HEK293 (cell line): ENCODE measurements around the gene DPY30.

Experiments used
- CTCF ChIA-PET: fragments of 350-600 bp; formaldehyde crosslinking; extraction: SDS; loops from one replicate; lab custom pipeline; 2021; ENCODE audit warnings: antibody characterized with exemption; lab: Yijun Ruan, JAX
- POLR2A ChIA-PET: fragments of 300-600 bp; formaldehyde crosslinking; extraction: SDS; loops from one replicate; lab custom pipeline; 2020; ENCODE audit warnings: antibody characterized with exemption, inconsistent platforms; lab: Yijun Ruan, JAX
- H3K27ac ChIP-seq: fragments of 200-500 bp; sonication (Bioruptor generic); 2 replicates; pipeline ENCODE4 v1.5.1; 2014; ENCODE audit warnings: low read depth, low read length, control low read depth, inconsistent platforms; ENCODE audit errors: extremely low read depth
- H3K36me3 ChIP-seq, 2 experiments: fragments of 200-500 bp in 1 of 2; sonication (Bioruptor generic) in 1 of 2; 1 replicate in 1 of 2; 2 replicates in 1 of 2; pipeline ENCODE4 v1.5.1; 2014 to 2017; ENCODE audit warnings: inconsistent platforms in 2 of 2, low read length in 2 of 2; ENCODE audit not compliant: control insufficient read depth in 2 of 2, insufficient read depth in 1 of 2
- H3K4me1 ChIP-seq: fragments of 200-500 bp; sonication (Bioruptor generic); 2 replicates; pipeline ENCODE4 v1.5.1; 2014; ENCODE audit warnings: mild to moderate bottlenecking, low read length, inconsistent platforms; ENCODE audit not compliant: control insufficient read depth, insufficient read depth
- H3K4me3 ChIP-seq: 2 replicates; pipeline ENCODE4 v1.5.1; 2011; ENCODE audit warnings: low read depth, mild to moderate bottlenecking, control low read depth, low read length, moderate library complexity
- H3K9me3 ChIP-seq: fragments of 200-500 bp; sonication (Bioruptor generic); 2 replicates; pipeline ENCODE4 v1.5.1; 2014; ENCODE audit warnings: low read depth, low read length, inconsistent platforms; ENCODE audit not compliant: control insufficient read depth, insufficient read depth
- ATF2 ChIP-seq: fragments of 450-650 bp; formaldehyde crosslinking; IDR thresholded peaks from 2 replicates; pipeline ENCODE4 v1.5.1; 2016; ENCODE audit warnings: missing biosample characterization, missing genetic modification characterization, low read depth
- BCL11A ChIP-seq: fragments of 450-650 bp; formaldehyde crosslinking; IDR thresholded peaks from 2 replicates; pipeline ENCODE4 v1.5.1; 2016; ENCODE audit warnings: low read depth, missing biosample characterization, missing genetic modification characterization
- FEZF1 ChIP-seq: fragments of 450-650 bp; formaldehyde crosslinking; IDR thresholded peaks from 2 replicates; pipeline ENCODE4 v1.5.1; 2016; ENCODE audit warnings: missing biosample characterization, missing genetic modification characterization
- HIC1 ChIP-seq: fragments of 450-650 bp; formaldehyde crosslinking; IDR thresholded peaks from 2 replicates; pipeline ENCODE4 v1.5.1; 2016; ENCODE audit warnings: missing biosample characterization, missing genetic modification characterization
- MZF1 ChIP-seq: fragments of 450-650 bp; formaldehyde crosslinking; IDR thresholded peaks from 2 replicates; pipeline ENCODE4 v1.5.1; 2017; ENCODE audit warnings: missing biosample characterization, missing genetic modification characterization, borderline replicate concordance
- RBAK ChIP-seq: fragments of 450-650 bp; formaldehyde crosslinking; IDR thresholded peaks from 2 replicates; pipeline ENCODE4 v1.5.1; 2016; ENCODE audit warnings: missing biosample characterization, missing genetic modification characterization
- SETDB1 ChIP-seq: IDR thresholded peaks from one replicate; pipeline ENCODE4 v1.6.1; 2017; ENCODE audit warnings: mild to moderate bottlenecking, low read length, moderate library complexity, mixed read lengths; ENCODE audit not compliant: insufficient read length
- SP2 ChIP-seq: fragments of 450-650 bp; formaldehyde crosslinking; IDR thresholded peaks from 2 replicates; pipeline ENCODE4 v1.5.1; 2016; ENCODE audit warnings: missing biosample characterization, missing genetic modification characterization
- ZBTB11 ChIP-seq: fragments of 450-650 bp; formaldehyde crosslinking; conservative IDR thresholded peaks from 2 replicates; pipeline ENCODE4 v1.5.1; 2016; ENCODE audit warnings: low read depth, missing biosample characterization, missing genetic modification characterization
- ZBTB7A ChIP-seq: fragments of 450-650 bp; formaldehyde crosslinking; IDR thresholded peaks from 2 replicates; pipeline ENCODE4 v1.5.1; 2016; ENCODE audit warnings: low read depth, missing biosample characterization, missing genetic modification characterization
- ZNF10 ChIP-seq: fragments of 450-650 bp; formaldehyde crosslinking; IDR thresholded peaks from 2 replicates; pipeline ENCODE4 v1.5.1; 2017; ENCODE audit warnings: missing biosample characterization, missing genetic modification characterization
- ZNF114 ChIP-seq: fragments of 450-650 bp; formaldehyde crosslinking; IDR thresholded peaks from 2 replicates; pipeline ENCODE4 v1.5.0; 2017; ENCODE audit warnings: missing biosample characterization, missing genetic modification characterization
- ZNF155 ChIP-seq: fragments of 450-650 bp; formaldehyde crosslinking; IDR thresholded peaks from 2 replicates; pipeline ENCODE4 v1.5.1; 2016; ENCODE audit warnings: missing biosample characterization, missing genetic modification characterization
- ZNF184 ChIP-seq: fragments of 450-650 bp; IDR thresholded peaks from 2 replicates; pipeline ENCODE4 v1.5.1; 2018; ENCODE audit warnings: missing biosample characterization, mild to moderate bottlenecking, missing genetic modification characterization
- ZNF426 ChIP-seq: fragments of 450-650 bp; formaldehyde crosslinking; IDR thresholded peaks from 2 replicates; pipeline ENCODE4 v1.5.1; 2017; ENCODE audit warnings: missing biosample characterization, missing genetic modification characterization, mild to moderate bottlenecking, inconsistent platforms, moderate library complexity
- ZNF555 ChIP-seq: fragments of 450-650 bp; formaldehyde crosslinking; conservative IDR thresholded peaks from 2 replicates; pipeline ENCODE4 v1.5.1; 2017; ENCODE audit warnings: missing biosample characterization, mild to moderate bottlenecking, missing genetic modification characterization, inconsistent platforms
- ZNF623 ChIP-seq: fragments of 450-650 bp; formaldehyde crosslinking; IDR thresholded peaks from 2 replicates; pipeline ENCODE4 v1.5.1; 2016; ENCODE audit warnings: missing biosample characterization, missing genetic modification characterization
- ZNF629 ChIP-seq: fragments of 450-650 bp; formaldehyde crosslinking; IDR thresholded peaks from 2 replicates; pipeline ENCODE4 v1.5.1; 2017; ENCODE audit warnings: missing biosample characterization, missing genetic modification characterization
- ZNF645 ChIP-seq: fragments of 450-650 bp; formaldehyde crosslinking; IDR thresholded peaks from 2 replicates; pipeline ENCODE4; 2016; ENCODE audit warnings: missing biosample characterization, missing genetic modification characterization
- ZNF670 ChIP-seq: fragments of 450-650 bp; formaldehyde crosslinking; IDR thresholded peaks from 2 replicates; pipeline ENCODE4 v1.5.1; 2016; ENCODE audit warnings: missing biosample characterization, missing genetic modification characterization, low read depth
- ZNF747 ChIP-seq: fragments of 450-650 bp; formaldehyde crosslinking; IDR thresholded peaks from 2 replicates; pipeline ENCODE4 v1.5.1; 2016; ENCODE audit warnings: missing biosample characterization, missing genetic modification characterization
- ZNF792 ChIP-seq: fragments of 450-650 bp; formaldehyde crosslinking; IDR thresholded peaks from 2 replicates; pipeline ENCODE4 v1.5.1; 2016; ENCODE audit warnings: missing biosample characterization, missing genetic modification characterization
- ZNF830 ChIP-seq: fragments of 450-650 bp; IDR thresholded peaks from 2 replicates; pipeline ENCODE4 v1.5.0; 2018; ENCODE audit warnings: missing biosample characterization, missing genetic modification characterization, low read depth, mild to moderate bottlenecking, moderate library complexity
- ZSCAN23 ChIP-seq: fragments of 450-650 bp; formaldehyde crosslinking; IDR thresholded peaks from 2 replicates; pipeline ENCODE4 v1.5.1; 2016; ENCODE audit warnings: missing biosample characterization, missing genetic modification characterization
- ZSCAN4 ChIP-seq: fragments of 450-650 bp; formaldehyde crosslinking; IDR thresholded peaks from 2 replicates; pipeline ENCODE4 v1.5.1; 2017; ENCODE audit warnings: missing biosample characterization, missing genetic modification characterization

Gene DPY30

GRCh38 chr2:32064021-32064601 is 24.5 kb upstream of the DPY30 start:
- Histone ChIP-seq H3K36me3 (no peaks in the 10 kb centered on the region; a peak in 1 of 3 replicates), H3K9me3 (no peaks in the 10 kb centered on the region), H3K4me1 (no peaks in the 10 kb centered on the region; the same call in 1 of the 2 replicates), H3K4me3 (peak overlapping the region; percentile 89), H3K27ac (peak overlapping the region; percentile 81)
- no peak for TF ChIP-seq ZNF426 (tag by site-specific recombination)
- TF ChIP-seq ZNF670 (tag by site-specific recombination): no peak
- no peak for TF ChIP-seq ZSCAN23 (tag by site-specific recombination)
- no peak for TF ChIP-seq ZNF792 (tag by site-specific recombination)
- no peak for TF ChIP-seq SETDB1
- TF ChIP-seq ZNF830 (tag by site-specific recombination): no peak
- no peak for TF ChIP-seq ZNF623 (tag by site-specific recombination)
- TF ChIP-seq ZNF114 (tag by site-specific recombination): no peak
- no peak for TF ChIP-seq ZBTB11 (tag by site-specific recombination)
- no peak for TF ChIP-seq ZNF184 (tag by site-specific recombination)
- no peak for TF ChIP-seq BCL11A
- TF ChIP-seq MZF1 (tag by site-specific recombination): no peak
- no peak for TF ChIP-seq ATF2 (tag by site-specific recombination)
- no peak for TF ChIP-seq ZSCAN4 (tag by site-specific recombination)
- TF ChIP-seq ZNF555: no peak
- TF ChIP-seq ZNF747: no peak
- no peak for TF ChIP-seq ZNF155 (tag by site-specific recombination)
- TF ChIP-seq ZNF10 (tag by site-specific recombination): no peak
- POLR2A ChIA-PET: interaction anchor here (1.0 to 3.8 kb wide), 7 partner anchors 7 to 102 kb away, joined by 3 to 104 read pairs (median 7); partner anchors contain the start of genes DPY30, MEMO1 and SLC30A6
- CTCF ChIA-PET: interaction anchor here (0.6 to 1.7 kb wide), 3 partner anchors 10 to 98 kb away, joined by 3 to 5 read pairs (median 4); no protein-coding TSS in a partner anchor

- Histone ChIP-seq H3K9me3 (no peaks in the 10 kb centered on the region), H3K36me3 (no peaks in the 10 kb centered on the region; a peak in 1 of 3 replicates), H3K27ac (peak within 1 kb of the TSS; percentile 81), H3K4me1 (no peaks in the 10 kb centered on the region; the same call in 1 of the 2 replicates), H3K4me3 (peak within 1 kb of the TSS; percentile 89)
- CTCF ChIA-PET: interaction anchor here (0.6 to 1.7 kb wide), 4 partner anchors 11 to 50 kb away, joined by 3 to 5 read pairs (median 4); no protein-coding TSS in a partner anchor
- POLR2A ChIA-PET: interaction anchor here (0.6 to 3.8 kb wide), 20 partner anchors 8 to 369 kb away, joined by 3 to 104 read pairs (median 4); partner anchors contain the start of genes DPY30, MEMO1 and SLC30A6
- no peak for TF ChIP-seq FEZF1 (tag by site-specific recombination)
- no peak for TF ChIP-seq RBAK
- TF ChIP-seq SP2: peak; percentile 79
- TF ChIP-seq ZNF629 (tag by site-specific recombination): 0 out of 2 replicates have a peak, but pooled peaks have one; percentile 41
- TF ChIP-seq ZBTB7A (tag by site-specific recombination): no peak
- 0 out of 2 replicates have a peak, but pooled peaks have one; percentile 41 for TF ChIP-seq HIC1 (tag by site-specific recombination)
- no peak for TF ChIP-seq ZNF645 (tag by site-specific recombination)
These were observed 23.9 kb upstream of the DPY30 start, which contains the start of gene SPAST for GRCh38 chr2:32063310-32064020. SPAST (plus strand) TSS chr2:32063556; CDS start chr2:32063832, 276 bp downstream.
